GM21515 (cell line): ENCODE measurements around the gene ALG11.
"Not testable (repeated sequence)": the region's sequence is repeated elsewhere in the genome, so short reads cannot be mapped to it uniquely, and the experiment has no call there.

Experiments used
- ATAC-seq: cut with Tn5 transposase; IDR thresholded peaks from one replicate; pipeline ENCODE4 v1.9.1; 2021; ENCODE audit not compliant: unreplicated experiment

The ALG11 gene

GRCh38 chr13:52026246-52026626, 14.0 kb downstream of the ALG11 start:
- no peak for ATAC-seq

- no peak for ATAC-seq
These were observed 15.6 kb downstream of the ALG11 start for GRCh38 chr13:52027832-52028231.

DNA sequence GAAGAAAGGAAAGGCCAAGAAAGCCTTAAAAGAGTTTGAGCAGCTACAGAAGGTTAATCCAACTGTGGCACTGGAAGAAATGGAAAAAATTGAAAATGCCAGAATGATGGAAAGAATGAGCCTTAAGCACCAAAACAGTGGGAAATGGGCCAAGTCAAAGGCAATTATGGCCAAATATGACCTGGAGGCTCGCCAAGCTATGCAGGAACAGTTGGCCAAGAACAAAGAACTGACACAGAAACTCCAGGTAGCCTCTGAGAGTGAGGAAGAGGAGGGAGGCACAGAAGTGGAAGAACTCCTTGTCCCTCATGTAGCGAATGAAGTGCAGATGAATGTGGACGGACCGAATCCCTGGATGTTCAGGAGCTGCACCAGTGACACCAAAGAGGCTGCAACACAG, 17.4 kb downstream of the ALG11 start:
- ATAC-seq = no peak

GRCh38 chr13:52030401-52030800, 18.2 kb downstream of the ALG11 start:
- not testable (repeated sequence) for ATAC-seq

- ATAC-seq = no peak
These were observed 20.8 kb downstream of the ALG11 start for GRCh38 chr13:52033039-52033438.

- ATAC-seq = no peak
These were observed 22.5 kb downstream of the ALG11 start for GRCh38 chr13:52034616-52035226.

DNA sequence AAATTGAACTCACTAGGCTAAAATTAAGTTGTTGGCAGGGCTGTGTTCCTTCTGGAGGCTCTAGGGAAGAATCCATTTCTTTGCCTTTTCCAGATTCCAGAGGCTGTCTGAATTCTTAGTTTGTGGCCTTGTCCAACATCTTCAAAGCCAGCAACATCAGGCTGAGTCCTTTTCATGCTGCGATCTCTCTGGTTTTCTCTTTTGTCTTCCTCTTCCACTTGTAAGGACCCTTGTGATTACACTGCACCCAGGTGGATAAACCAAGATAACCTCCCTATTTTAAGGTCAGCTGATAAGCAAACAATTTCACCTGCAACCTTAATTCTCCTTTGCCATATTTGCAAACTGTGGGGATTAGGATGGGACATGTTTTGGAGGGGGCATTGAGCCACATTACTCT, 23.8 kb downstream of the ALG11 start:
- no peak for ATAC-seq

DNA sequence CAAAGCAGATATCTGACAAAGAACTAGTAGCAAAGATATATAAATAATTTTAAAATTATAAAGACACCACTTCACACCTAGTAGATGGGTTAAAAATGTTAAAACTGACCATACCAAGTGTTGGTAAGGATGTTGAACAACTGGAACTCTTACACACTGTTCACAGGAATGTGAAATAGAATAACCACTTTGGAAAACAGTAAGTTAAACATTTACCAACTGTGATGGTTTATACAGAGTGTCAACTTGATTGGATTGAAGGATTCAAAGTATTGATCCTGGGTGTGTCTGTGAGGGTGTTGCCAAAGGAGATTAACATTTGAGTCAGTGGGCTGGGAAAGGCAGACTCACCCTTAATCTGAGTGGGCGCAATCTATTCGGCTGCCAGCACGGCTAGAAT, 31.5 kb downstream of the ALG11 start:
- no peak for ATAC-seq

- ATAC-seq = no peak
These were observed 35.3 kb downstream of the ALG11 start for GRCh38 chr13:52047463-52047862.

DNA sequence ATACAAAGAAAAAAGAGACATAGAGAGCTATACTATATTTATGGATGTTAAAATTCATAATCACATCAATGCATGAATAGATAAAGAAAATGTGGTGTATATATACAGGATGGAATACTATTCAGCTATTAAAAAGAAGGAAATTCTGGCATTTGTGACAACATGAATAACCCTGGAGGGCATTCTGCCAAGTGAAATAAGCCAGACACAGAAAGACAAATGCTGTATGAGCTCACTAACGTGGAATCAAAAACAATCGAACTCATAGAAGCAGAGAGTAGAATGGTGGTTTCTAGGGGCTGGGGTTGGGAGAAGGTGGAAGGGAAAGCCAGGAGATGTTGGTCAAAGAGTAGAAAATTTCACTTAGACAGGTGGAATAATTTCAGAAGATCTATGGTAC, 36.3 kb downstream of the ALG11 start:
- ATAC-seq = no peak

DNA sequence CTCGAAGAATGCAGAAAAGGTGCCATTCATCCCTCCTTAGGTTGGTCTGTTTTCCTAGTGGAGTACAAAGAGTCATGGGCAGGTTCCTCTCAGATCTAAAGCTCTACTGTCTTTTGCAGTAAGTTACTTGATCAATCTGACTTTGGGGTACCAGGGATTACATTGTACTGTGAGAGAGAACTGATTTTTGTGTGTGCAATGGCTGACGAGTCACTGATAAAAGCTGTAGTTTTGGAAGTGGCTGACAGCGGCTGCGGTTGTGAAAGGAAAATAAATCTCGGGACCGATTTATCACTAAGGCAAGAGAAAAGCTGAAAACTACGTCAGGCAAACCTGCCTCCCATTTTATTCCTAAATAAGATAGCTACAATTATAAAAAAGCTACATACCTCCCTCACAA, 39.2 kb downstream of the ALG11 start:
- ATAC-seq = no peak

- ATAC-seq = no peak
These were observed 41.3 kb downstream of the ALG11 start for GRCh38 chr13:52053460-52053859.

DNA sequence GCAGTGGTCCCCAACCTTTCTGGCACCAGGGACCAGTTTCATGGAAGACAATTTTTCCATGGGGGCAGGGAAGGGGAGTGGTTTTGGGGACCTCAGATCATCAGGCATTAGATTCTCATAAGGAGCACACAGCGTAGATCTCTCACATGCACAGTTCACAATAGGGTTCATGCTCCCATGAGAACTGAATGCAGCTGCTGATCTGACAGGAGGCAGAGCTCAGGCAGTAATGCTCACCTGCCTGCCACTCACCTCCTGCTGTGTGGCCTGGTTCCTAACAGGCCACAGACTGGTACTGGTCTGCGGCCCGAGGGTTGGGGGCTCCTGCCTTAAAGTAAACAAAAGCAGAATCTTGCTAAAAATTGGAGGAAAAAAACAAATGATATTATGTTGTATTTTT, 48.9 kb downstream of the ALG11 start:
- not testable (repeated sequence) for ATAC-seq

- no peak for ATAC-seq
These were observed 49.4 kb downstream of the ALG11 start for GRCh38 chr13:52061587-52061986.

- ATAC-seq = no peak
These were observed 55.0 kb downstream of the ALG11 start for GRCh38 chr13:52067237-52067636.

DNA sequence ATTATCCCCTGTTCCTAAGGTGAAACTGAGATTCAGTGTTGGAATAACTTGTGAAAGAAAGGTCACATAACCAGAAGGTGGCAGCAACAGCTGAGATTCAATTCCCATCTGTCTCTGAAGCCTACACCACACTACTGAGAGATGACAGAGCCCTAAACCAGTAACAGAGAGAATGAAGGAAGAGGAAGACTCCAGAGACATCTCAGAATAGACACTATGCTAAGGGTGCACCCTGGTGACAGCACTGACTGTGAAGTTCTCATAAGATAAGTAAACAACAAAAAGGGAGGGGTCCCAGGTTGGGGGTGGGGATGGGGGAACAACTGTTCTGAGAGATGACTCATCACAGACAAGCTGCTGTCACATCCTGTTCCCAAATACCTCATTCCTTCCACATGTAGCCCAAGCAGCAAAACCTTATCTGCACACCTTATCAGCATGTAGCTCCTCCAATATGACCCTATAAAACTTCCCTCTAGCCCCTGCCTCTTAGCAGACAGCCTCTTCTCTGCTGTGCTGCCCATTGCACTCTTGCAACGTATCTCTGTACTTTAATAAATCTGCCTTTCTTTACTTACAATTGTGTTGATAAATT, 58.8 kb downstream of the ALG11 start:
- no peak for ATAC-seq
